ENCODE results near the gene IL1A. TPM values are rescaled to one million over a fixed set of nuclear protein-coding genes. Genes with fewer than 3 reads are reported as not detected.

The IL1A gene
- total and polyA plus RNA-seq, 9 donors = 0.07 to 0.69 (median 0.12) TPM; not detected in 4

- H3K27ac ChIP-seq = no peak overlapping the region
- H3K27me3 ChIP-seq = no peaks in the 10 kb centered on the region
- TF ChIP-seq POLR2A (IDR thresholded peaks at IDR 0.05) = no peak
- no peaks in the 10 kb centered on the region for H3K9me3 ChIP-seq
- H3K36me3 ChIP-seq = no peaks in the 10 kb centered on the region
- no peak for DNase-seq
- intact Hi-C loops (cut with DNase I) = no loop called here
- no peaks in the 10 kb centered on the region for H3K4me1 ChIP-seq (ENCODE audit: insufficient read depth)
- no peak overlapping the region for H3K4me3 ChIP-seq
These were observed 7.3 kb downstream of the IL1A start for GRCh38 chr2:112777036-112777435.

GRCh38 chr2:112776113-112776512 lies 8.2 kb downstream of the IL1A start:
- Histone ChIP-seq H3K4me1 (ENCODE audit: insufficient read depth) (no peaks in the 10 kb centered on the region), H3K27me3 (no peaks in the 10 kb centered on the region), H3K9me3 (no peaks in the 10 kb centered on the region), H3K27ac (no peak overlapping the region), H3K36me3 (no peaks in the 10 kb centered on the region), H3K4me3 (no peak overlapping the region)
- 85 to 89% (median 88%) methylated on average over 3 of the region's 3 CpGs for WGBS, 3 donors
- intact Hi-C loops (cut with DNase I) = no loop called here
- DNase-seq = no peak
- TF ChIP-seq POLR2A (IDR thresholded peaks at IDR 0.05) (no peak), EP300 (IDR thresholded peaks at IDR 0.05) (no peak), CTCF (IDR thresholded peaks at IDR 0.05) (no peak)

GRCh38 chr2:112774536-112775285 lies 9.6 kb downstream of the IL1A start:
- TF ChIP-seq CTCF (IDR thresholded peaks at IDR 0.05) = no peak
- TF ChIP-seq POLR2A (IDR thresholded peaks at IDR 0.05) = no peak
- no peak for TF ChIP-seq EP300 (IDR thresholded peaks at IDR 0.05)
- H3K27me3 ChIP-seq = no peaks in the 10 kb centered on the region
- no peak overlapping the region for H3K4me3 ChIP-seq
- H3K9me3 ChIP-seq = no peaks in the 10 kb centered on the region
- no peak for DNase-seq
- WGBS, 3 donors = 94 to 96% (median 95%) methylated on average over 3 of the region's 3 CpGs
- H3K27ac ChIP-seq = no peak overlapping the region
- H3K36me3 ChIP-seq = no peaks in the 10 kb centered on the region
- intact Hi-C loops (cut with DNase I) = no loop called here
- no peaks in the 10 kb centered on the region for H3K4me1 ChIP-seq (ENCODE audit: insufficient read depth)

GRCh38 chr2:112773556-112773955 lies 10.7 kb downstream of the IL1A start:
- Histone ChIP-seq H3K4me3 (no peak overlapping the region), H3K36me3 (no peaks in the 10 kb centered on the region), H3K9me3 (no peaks in the 10 kb centered on the region), H3K27me3 (no peaks in the 10 kb centered on the region), H3K27ac (no peak overlapping the region), H3K4me1 (ENCODE audit: insufficient read depth) (no peaks in the 10 kb centered on the region)
- TF ChIP-seq EP300 (IDR thresholded peaks at IDR 0.05) = no peak
- no peak for TF ChIP-seq CTCF (IDR thresholded peaks at IDR 0.05)
- no peak for TF ChIP-seq POLR2A (IDR thresholded peaks at IDR 0.05)
- no peak for DNase-seq
- WGBS, 3 donors = 68 to 79% (median 76%) methylated on average over 2 of the region's 2 CpGs
- intact Hi-C loops (cut with DNase I) = no loop called here

GRCh38 chr2:112772911-112773475 lies 11.3 kb downstream of the IL1A start:
- Histone ChIP-seq H3K4me3 (no peak overlapping the region), H3K36me3 (no peaks in the 10 kb centered on the region), H3K27ac (no peak overlapping the region), H3K27me3 (no peaks in the 10 kb centered on the region), H3K4me1 (ENCODE audit: insufficient read depth) (no peaks in the 10 kb centered on the region), H3K9me3 (no peaks in the 10 kb centered on the region)
- 29 to 89% (median 54%) methylated on average over 2 of the region's 2 CpGs for WGBS, 3 donors
- intact Hi-C loops (cut with DNase I) = no loop called here
- no peak for DNase-seq
- TF ChIP-seq CTCF (IDR thresholded peaks at IDR 0.05) (no peak), POLR2A (IDR thresholded peaks at IDR 0.05) (no peak), EP300 (IDR thresholded peaks at IDR 0.05) (no peak)
